ENCODE results near the gene FHOD3.
"Not testable (repeated sequence)": the region's sequence is repeated elsewhere in the genome, so short reads cannot be mapped to it uniquely, and the experiment has no call there.

The FHOD3 gene

GRCh38 chr18:36458306-36458705, 160.8 kb downstream of the FHOD3 start:
- Histone ChIP-seq H3K4me1 (ENCODE audit: control insufficient read depth, insufficient read depth, low read length, unreplicated experiment) (no peaks in the 10 kb centered on the region), H3K36me3 (ENCODE audit: insufficient read depth, low read length) (no peaks in the 10 kb centered on the region), H2AFZ (ENCODE audit: low read length, unreplicated experiment) (no peak overlapping the region), H3K27ac (ENCODE audit: low read depth, low read length) (no peak overlapping the region), H3K27me3 (ENCODE audit: insufficient read depth, low read length) (0 out of 2 replicates have a peak, but pooled peaks cover 5% of the 10 kb centered on the region), H3K79me2 (ENCODE audit: control insufficient read depth, insufficient read depth, low read length, unreplicated experiment) (no peaks in the 10 kb centered on the region), H3K4me3 (ENCODE audit: low read depth, low read length) (no peak overlapping the region)

DNA sequence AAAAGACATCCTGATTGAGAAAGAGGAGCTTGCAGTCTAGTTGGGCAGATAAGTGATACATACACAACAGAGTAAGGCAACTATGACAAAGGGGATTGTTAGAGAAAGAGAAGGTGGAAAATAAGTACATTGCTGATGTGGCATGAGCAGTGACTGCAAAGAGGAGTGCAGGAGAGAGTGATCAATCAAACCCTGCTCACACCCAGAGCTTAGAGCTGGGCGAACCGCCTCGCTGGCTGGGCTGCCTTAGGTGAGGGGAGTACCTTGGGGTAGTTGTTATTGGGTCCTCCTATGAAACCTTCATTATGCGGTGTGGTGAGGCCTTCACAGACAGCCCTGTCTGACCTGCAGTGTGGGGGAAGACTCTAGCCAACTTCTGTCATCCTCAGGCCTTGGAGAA, 161.7 kb downstream of the FHOD3 start:
- H3K4me3 ChIP-seq (ENCODE audit: low read depth, low read length), result no peak overlapping the region
- H3K27ac ChIP-seq (ENCODE audit: low read depth, low read length), result no peak overlapping the region
- H3K4me1 ChIP-seq (ENCODE audit: control insufficient read depth, insufficient read depth, low read length, unreplicated experiment), result no peaks in the 10 kb centered on the region
- H3K27me3 ChIP-seq (ENCODE audit: insufficient read depth, low read length), result 0 out of 2 replicates have a peak, but pooled peaks cover 5% of the 10 kb centered on the region
- no peak overlapping the region for H2AFZ ChIP-seq (ENCODE audit: low read length, unreplicated experiment)
- no peaks in the 10 kb centered on the region for H3K79me2 ChIP-seq (ENCODE audit: control insufficient read depth, insufficient read depth, low read length, unreplicated experiment)
- H3K36me3 ChIP-seq (ENCODE audit: insufficient read depth, low read length), result no peaks in the 10 kb centered on the region

- Histone ChIP-seq H3K36me3 (ENCODE audit: insufficient read depth, low read length) (no peaks in the 10 kb centered on the region), H3K79me2 (ENCODE audit: control insufficient read depth, insufficient read depth, low read length, unreplicated experiment) (no peaks in the 10 kb centered on the region), H3K27me3 (ENCODE audit: insufficient read depth, low read length) (0 out of 2 replicates have a peak, but pooled peaks cover 5% of the 10 kb centered on the region), H2AFZ (ENCODE audit: low read length, unreplicated experiment) (no peak overlapping the region), H3K4me3 (ENCODE audit: low read depth, low read length) (no peak overlapping the region), H3K27ac (ENCODE audit: low read depth, low read length) (no peak overlapping the region), H3K4me1 (ENCODE audit: control insufficient read depth, insufficient read depth, low read length, unreplicated experiment) (no peaks in the 10 kb centered on the region)
These were observed 162.3 kb downstream of the FHOD3 start for GRCh38 chr18:36459786-36460185.

DNA sequence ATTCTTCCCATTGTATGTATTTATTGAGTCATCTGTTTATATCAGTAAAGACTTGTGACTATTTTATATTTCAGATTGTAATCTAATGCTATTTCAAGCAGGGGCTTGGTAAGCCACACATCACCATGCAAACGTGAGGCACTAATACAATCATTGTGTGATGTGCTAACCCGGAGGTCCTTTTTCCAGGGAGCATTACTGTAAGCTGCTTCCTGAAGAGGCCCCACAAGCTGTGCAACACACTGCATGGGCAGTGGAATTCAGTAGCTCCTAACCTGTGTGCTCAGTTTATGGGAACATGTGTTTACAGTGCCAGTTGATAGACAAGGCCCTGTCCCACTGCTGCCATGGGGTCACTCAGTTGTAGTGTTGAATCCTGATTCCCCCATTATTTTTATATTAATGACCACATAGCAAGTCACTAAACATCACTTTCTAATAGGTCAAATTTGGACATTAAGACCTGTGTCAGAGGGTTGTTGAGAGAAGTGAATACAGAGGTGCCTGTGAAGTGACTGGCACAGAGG, 162.9 kb downstream of the FHOD3 start:
- no peak overlapping the region for H3K4me3 ChIP-seq (ENCODE audit: low read depth, low read length)
- H3K79me2 ChIP-seq (ENCODE audit: control insufficient read depth, insufficient read depth, low read length, unreplicated experiment), result no peaks in the 10 kb centered on the region
- no peak overlapping the region for H3K27ac ChIP-seq (ENCODE audit: low read depth, low read length)
- H2AFZ ChIP-seq (ENCODE audit: low read length, unreplicated experiment), result no peak overlapping the region
- no peaks in the 10 kb centered on the region for H3K4me1 ChIP-seq (ENCODE audit: control insufficient read depth, insufficient read depth, low read length, unreplicated experiment)
- no peaks in the 10 kb centered on the region for H3K36me3 ChIP-seq (ENCODE audit: insufficient read depth, low read length)
- H3K27me3 ChIP-seq (ENCODE audit: insufficient read depth, low read length), result 0 out of 2 replicates have a peak, but pooled peaks cover 5% of the 10 kb centered on the region

DNA sequence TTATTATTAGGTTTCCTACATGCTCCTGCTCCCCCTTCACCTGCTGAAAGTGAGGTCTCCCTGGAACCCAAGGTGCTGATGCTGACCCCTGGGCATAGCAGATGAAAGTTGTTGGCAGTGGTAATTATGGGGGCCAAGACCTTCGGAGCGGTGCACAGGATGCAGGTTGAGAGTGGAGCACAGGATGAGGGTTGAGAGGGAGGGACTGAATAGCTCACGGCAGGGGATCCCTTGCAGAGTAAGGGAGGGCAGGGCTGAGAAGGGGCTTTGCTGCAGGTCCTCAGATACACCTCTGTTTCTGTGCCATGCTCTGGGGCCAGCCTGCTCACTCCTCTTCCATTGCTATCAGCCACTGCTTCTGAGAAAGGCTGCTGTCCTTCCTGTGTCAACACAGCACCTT, 163.3 kb downstream of the FHOD3 start:
- Histone ChIP-seq H3K27ac (ENCODE audit: low read depth, low read length) (no peak overlapping the region), H3K4me3 (ENCODE audit: low read depth, low read length) (no peak overlapping the region), H3K4me1 (ENCODE audit: control insufficient read depth, insufficient read depth, low read length, unreplicated experiment) (no peaks in the 10 kb centered on the region), H3K79me2 (ENCODE audit: control insufficient read depth, insufficient read depth, low read length, unreplicated experiment) (no peaks in the 10 kb centered on the region), H3K36me3 (ENCODE audit: insufficient read depth, low read length) (no peaks in the 10 kb centered on the region), H3K27me3 (ENCODE audit: insufficient read depth, low read length) (0 out of 2 replicates have a peak, but pooled peaks cover 5% of the 10 kb centered on the region), H2AFZ (ENCODE audit: low read length, unreplicated experiment) (no peak overlapping the region)

DNA sequence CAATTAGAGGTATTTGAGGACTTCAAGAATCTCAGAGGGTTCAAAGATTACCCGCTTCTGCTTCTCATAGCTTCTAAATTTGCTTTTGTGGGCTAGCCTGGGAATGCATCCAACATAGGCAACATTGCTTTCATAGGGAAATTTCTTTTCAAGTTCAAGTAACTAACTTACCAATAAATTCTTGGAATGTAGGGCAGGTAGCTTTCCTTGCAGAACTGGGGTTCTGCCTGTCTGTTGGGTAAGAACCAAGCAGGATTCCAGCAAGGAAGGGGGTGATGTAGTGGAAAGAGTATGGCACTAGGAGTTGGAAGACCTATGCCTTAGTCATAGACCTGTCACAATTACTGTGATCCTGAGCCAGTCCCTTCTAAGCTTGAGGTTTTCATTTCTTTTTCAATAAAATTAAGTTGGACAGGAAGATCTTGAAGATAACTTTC, 164.1 kb downstream of the FHOD3 start:
- H3K27ac ChIP-seq (ENCODE audit: low read depth, low read length), result no peak overlapping the region
- H3K36me3 ChIP-seq (ENCODE audit: insufficient read depth, low read length), result no peaks in the 10 kb centered on the region
- 0 out of 2 replicates have a peak, but pooled peaks cover 5% of the 10 kb centered on the region for H3K27me3 ChIP-seq (ENCODE audit: insufficient read depth, low read length)
- H3K4me1 ChIP-seq (ENCODE audit: control insufficient read depth, insufficient read depth, low read length, unreplicated experiment), result no peaks in the 10 kb centered on the region
- H3K4me3 ChIP-seq (ENCODE audit: low read depth, low read length), result no peak overlapping the region
- no peaks in the 10 kb centered on the region for H3K79me2 ChIP-seq (ENCODE audit: control insufficient read depth, insufficient read depth, low read length, unreplicated experiment)
- H2AFZ ChIP-seq (ENCODE audit: low read length, unreplicated experiment), result no peak overlapping the region

GRCh38 chr18:36463516-36463915, 166.0 kb downstream of the FHOD3 start:
- not testable (repeated sequence) for H3K27me3 ChIP-seq (ENCODE audit: insufficient read depth, low read length); H3K36me3 ChIP-seq (ENCODE audit: insufficient read depth, low read length); H3K4me3 ChIP-seq (ENCODE audit: low read depth, low read length); H3K79me2 ChIP-seq (ENCODE audit: control insufficient read depth, insufficient read depth, low read length, unreplicated experiment); H3K27ac ChIP-seq (ENCODE audit: low read depth, low read length); H2AFZ ChIP-seq (ENCODE audit: low read length, unreplicated experiment); H3K4me1 ChIP-seq (ENCODE audit: control insufficient read depth, insufficient read depth, low read length, unreplicated experiment)

DNA sequence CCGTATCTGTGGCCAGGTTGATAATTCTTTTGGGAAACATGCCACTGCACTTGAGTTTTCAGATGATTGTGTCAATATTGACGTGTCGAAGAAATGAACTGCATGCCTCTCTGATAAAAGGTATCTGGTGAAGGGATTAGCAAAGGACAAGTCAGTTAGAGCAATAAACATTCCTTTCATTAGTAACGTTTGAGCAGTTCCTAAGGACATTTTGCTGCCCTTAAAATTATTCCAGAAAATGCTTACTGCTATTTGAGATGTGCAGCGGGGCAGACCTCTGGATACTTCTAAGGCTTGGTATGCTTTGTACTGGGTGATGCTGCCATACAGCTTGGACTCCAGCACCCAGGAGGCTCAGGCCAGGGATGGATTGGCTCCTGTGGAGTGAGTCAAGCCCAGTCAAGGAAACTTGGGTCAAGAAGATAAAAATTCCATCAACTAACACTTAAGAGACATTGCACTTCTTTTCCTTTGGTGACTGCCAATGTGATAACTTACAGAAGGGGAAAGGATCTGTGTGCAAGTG, 166.7 kb downstream of the FHOD3 start:
- Histone ChIP-seq H3K79me2 (ENCODE audit: control insufficient read depth, insufficient read depth, low read length, unreplicated experiment) (no peaks in the 10 kb centered on the region), H3K4me3 (ENCODE audit: low read depth, low read length) (no peak overlapping the region), H3K27ac (ENCODE audit: low read depth, low read length) (no peak overlapping the region), H3K36me3 (ENCODE audit: insufficient read depth, low read length) (no peaks in the 10 kb centered on the region), H2AFZ (ENCODE audit: low read length, unreplicated experiment) (no peak overlapping the region), H3K27me3 (ENCODE audit: insufficient read depth, low read length) (no peaks in the 10 kb centered on the region), H3K4me1 (ENCODE audit: control insufficient read depth, insufficient read depth, low read length, unreplicated experiment) (no peaks in the 10 kb centered on the region)

DNA sequence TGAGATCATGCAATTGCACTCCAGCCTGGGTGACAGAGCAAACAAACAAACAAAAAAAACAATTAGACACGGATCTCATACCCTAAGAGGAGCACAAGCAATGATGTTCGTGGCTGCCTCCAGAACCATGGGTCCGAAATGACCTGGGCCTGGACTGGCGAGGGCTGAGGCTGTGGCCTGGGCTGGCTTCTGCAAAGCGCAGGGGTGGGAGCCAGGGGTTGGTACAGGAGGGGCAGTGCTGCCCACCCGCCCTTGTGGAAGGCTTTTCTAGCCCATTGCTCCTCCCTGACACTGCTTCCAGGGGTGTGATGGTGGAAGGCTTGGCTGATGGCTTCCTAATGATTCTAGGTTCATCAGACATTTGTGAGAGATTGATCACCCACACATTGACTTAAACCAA, 167.8 kb downstream of the FHOD3 start:
- no peaks in the 10 kb centered on the region for H3K36me3 ChIP-seq (ENCODE audit: insufficient read depth, low read length)
- H3K4me1 ChIP-seq (ENCODE audit: control insufficient read depth, insufficient read depth, low read length, unreplicated experiment), result no peaks in the 10 kb centered on the region
- H3K79me2 ChIP-seq (ENCODE audit: control insufficient read depth, insufficient read depth, low read length, unreplicated experiment), result no peaks in the 10 kb centered on the region
- no peaks in the 10 kb centered on the region for H3K27me3 ChIP-seq (ENCODE audit: insufficient read depth, low read length)
- no peak overlapping the region for H3K4me3 ChIP-seq (ENCODE audit: low read depth, low read length)
- no peak overlapping the region for H3K27ac ChIP-seq (ENCODE audit: low read depth, low read length)
- no peak overlapping the region for H2AFZ ChIP-seq (ENCODE audit: low read length, unreplicated experiment)

DNA sequence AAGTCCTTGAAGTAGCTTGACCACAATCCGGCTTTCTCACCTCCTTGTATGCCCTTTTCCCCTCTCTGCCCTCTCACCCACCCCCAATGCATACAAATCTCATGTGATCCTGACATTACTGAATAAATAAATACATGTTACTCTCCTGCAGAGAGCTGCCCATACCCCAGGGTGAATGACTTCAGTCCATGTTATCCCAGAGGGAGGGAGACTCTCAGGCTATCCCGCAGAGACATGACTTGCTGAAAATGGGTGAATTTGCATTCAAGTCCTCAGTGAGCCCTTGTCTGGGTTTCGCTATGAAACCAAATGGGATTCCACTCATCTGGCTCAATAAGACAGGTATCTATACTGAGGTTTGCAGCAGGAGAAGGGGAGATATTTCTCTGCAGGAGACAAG, 168.5 kb downstream of the FHOD3 start:
- H3K4me1 ChIP-seq (ENCODE audit: control insufficient read depth, insufficient read depth, low read length, unreplicated experiment), result no peaks in the 10 kb centered on the region
- no peak overlapping the region for H2AFZ ChIP-seq (ENCODE audit: low read length, unreplicated experiment)
- no peaks in the 10 kb centered on the region for H3K36me3 ChIP-seq (ENCODE audit: insufficient read depth, low read length)
- peaks cover 4% of the 10 kb centered on the region; the same call in 1 of the 2 replicates for H3K27me3 ChIP-seq (ENCODE audit: insufficient read depth, low read length)
- H3K27ac ChIP-seq (ENCODE audit: low read depth, low read length), result no peak overlapping the region
- H3K4me3 ChIP-seq (ENCODE audit: low read depth, low read length), result no peak overlapping the region
- H3K79me2 ChIP-seq (ENCODE audit: control insufficient read depth, insufficient read depth, low read length, unreplicated experiment), result no peaks in the 10 kb centered on the region

DNA sequence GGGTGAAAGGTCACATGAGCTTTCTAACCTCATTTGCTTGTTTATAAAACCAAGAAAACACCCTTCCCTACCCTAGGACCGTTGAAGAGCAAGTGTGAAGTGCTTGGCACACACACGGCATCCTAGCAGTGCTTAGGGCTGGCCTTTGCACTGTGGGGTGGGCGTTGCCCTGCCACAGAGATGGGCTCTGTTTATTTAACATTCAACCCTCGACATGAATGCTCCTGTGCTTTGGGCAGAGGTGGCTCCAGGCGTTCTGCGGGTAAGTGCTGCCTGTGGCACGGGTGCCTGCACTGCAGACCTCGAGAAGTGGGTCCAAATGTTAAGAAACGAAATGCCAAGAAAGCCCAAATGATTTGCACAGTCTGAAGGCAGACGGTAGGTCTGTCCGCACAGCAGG, 170.1 kb downstream of the FHOD3 start:
- Histone ChIP-seq H2AFZ (ENCODE audit: low read length, unreplicated experiment) (no peak overlapping the region), H3K4me3 (ENCODE audit: low read depth, low read length) (no peak overlapping the region), H3K36me3 (ENCODE audit: insufficient read depth, low read length) (no peaks in the 10 kb centered on the region), H3K27ac (ENCODE audit: low read depth, low read length) (no peak overlapping the region), H3K27me3 (ENCODE audit: insufficient read depth, low read length) (peaks cover 14% of the 10 kb centered on the region), H3K4me1 (ENCODE audit: control insufficient read depth, insufficient read depth, low read length, unreplicated experiment) (no peaks in the 10 kb centered on the region), H3K79me2 (ENCODE audit: control insufficient read depth, insufficient read depth, low read length, unreplicated experiment) (no peaks in the 10 kb centered on the region)

Data from ACC112 (cell line).